ENCODE measurements around the gene CGREF1. TPM values are rescaled to one million over a fixed set of nuclear protein-coding genes. Genes with fewer than 3 reads are reported as not detected.

CGREF1 gene
- total and polyA plus RNA-seq, 7 experiments from 2014 or later: 0.34 to 3.5 (median 0.52) TPM; not detected in 1

DNA sequence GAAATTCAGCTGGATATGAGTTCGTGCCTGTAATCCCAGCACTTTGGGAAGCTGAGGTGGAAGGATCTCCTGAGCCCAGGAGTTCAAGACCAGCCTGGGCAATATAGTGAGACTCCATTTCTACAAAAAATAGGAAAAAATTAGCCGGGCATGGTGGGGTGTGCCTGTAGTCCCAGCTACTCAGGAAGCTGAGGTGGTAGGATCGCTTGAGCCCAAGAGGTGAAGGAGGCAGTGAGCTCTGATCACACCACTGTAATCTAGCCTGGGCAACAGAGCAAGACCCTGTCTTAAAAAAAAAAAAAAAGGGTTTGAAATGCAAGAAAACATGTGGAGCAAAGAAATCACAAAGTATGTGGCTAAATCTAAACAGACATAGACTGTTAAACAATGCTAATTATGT lies 9.8 kb downstream of the CGREF1 start:
- no peaks in the 10 kb centered on the region for H3K27me3 ChIP-seq (ENCODE audit: control insufficient read depth in 2 of 2, insufficient read depth in 2 of 2, low read length in 2 of 2)
- H3K27ac ChIP-seq (ENCODE audit: low read depth, low read length): no peak overlapping the region
- H3K4me1 Mint-ChIP-seq: no peaks in the 10 kb centered on the region
- H3K36me3 ChIP-seq (ENCODE audit: control insufficient read depth in 2 of 3, insufficient read depth in 3 of 3, low read length in 3 of 3): no peaks in the 10 kb centered on the region
- intact Hi-C loops (cut with micrococcal nuclease): no loop called here
- DNase-seq (no peak), ATAC-seq (no peak)
- H3K27me3 Mint-ChIP-seq: peaks cover 0 to 19% (median 4%) of the 10 kb centered on the region in 5 donors
- H3K4me3 Mint-ChIP-seq: no peak overlapping the region
- no peaks in the 10 kb centered on the region for H3K4me1 ChIP-seq (ENCODE audit: control insufficient read depth in 2 of 2, insufficient read depth in 2 of 2, low read length in 2 of 2)
- H3K36me3 Mint-ChIP-seq: no peaks in the 10 kb centered on the region
- CTCF ChIA-PET: interaction anchor here (0.8 kb wide), 1 partner anchor 170 kb away, joined by 4 read pairs; no protein-coding TSS in a partner anchor
- H3K9me3 ChIP-seq (ENCODE audit: control insufficient read depth in 2 of 3, low read length in 3 of 3): no peaks in the 10 kb centered on the region
- POLR2A ChIA-PET: interaction anchor here (0.7 kb wide), 2 partner anchors 32 to 171 kb away, joined by 3 read pairs; no protein-coding TSS in a partner anchor
- H3K4me3 ChIP-seq (ENCODE audit: low read length): no peak overlapping the region
- H3K9me3 Mint-ChIP-seq: no peaks in the 10 kb centered on the region
- no peak overlapping the region for H3K27ac Mint-ChIP-seq

DNA sequence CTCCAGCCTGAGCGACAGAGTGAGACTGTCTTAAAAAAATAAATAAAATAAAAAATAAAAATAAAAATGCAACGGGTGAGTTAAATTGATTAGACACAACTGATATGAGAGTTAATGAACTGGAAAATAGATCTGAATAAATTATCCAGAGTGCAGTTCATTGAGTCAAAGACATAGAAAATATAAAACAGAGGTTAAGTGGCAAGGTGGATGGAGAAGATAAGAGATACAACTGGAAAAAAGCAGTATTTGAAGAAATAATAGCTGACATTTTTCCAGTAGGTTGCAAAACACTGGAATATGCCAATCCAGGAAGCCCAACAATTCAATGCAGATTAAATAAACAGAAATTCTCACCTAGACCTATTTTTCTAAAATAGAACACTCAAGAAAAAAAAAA lies 10.7 kb downstream of the CGREF1 start:
- Histone ChIP-seq H3K36me3 (ENCODE audit: control insufficient read depth in 2 of 3, insufficient read depth in 3 of 3, low read length in 3 of 3) (no peaks in the 10 kb centered on the region), H3K9me3 (ENCODE audit: control insufficient read depth in 2 of 3, low read length in 3 of 3) (no peaks in the 10 kb centered on the region), H3K27me3 (ENCODE audit: control insufficient read depth in 2 of 2, insufficient read depth in 2 of 2, low read length in 2 of 2) (no peaks in the 10 kb centered on the region), H3K27ac (ENCODE audit: low read depth, low read length) (no peak overlapping the region), H3K4me3 (ENCODE audit: low read length) (no peak overlapping the region), H3K4me1 (ENCODE audit: control insufficient read depth in 2 of 2, insufficient read depth in 2 of 2, low read length in 2 of 2) (no peaks in the 10 kb centered on the region)
- intact Hi-C loops (cut with micrococcal nuclease): no loop called here
- ATAC-seq: no peak
- DNase-seq: no peak
- Mint-ChIP-seq H3K4me3 (no peak overlapping the region), H3K27me3 (peaks cover 0 to 21% (median 4%) of the 10 kb centered on the region in 5 donors), H3K4me1 (no peaks in the 10 kb centered on the region), H3K27ac (no peak overlapping the region), H3K9me3 (no peaks in the 10 kb centered on the region), H3K36me3 (no peaks in the 10 kb centered on the region)
- ChIA-PET CTCF (interaction anchor here (0.8 to 1.0 kb wide), 2 partner anchors 9 to 171 kb away, joined by 4 read pairs; no protein-coding TSS in a partner anchor), POLR2A (interaction anchor here (0.7 kb wide), 2 partner anchors 31 to 172 kb away, joined by 3 read pairs; no protein-coding TSS in a partner anchor)

DNA sequence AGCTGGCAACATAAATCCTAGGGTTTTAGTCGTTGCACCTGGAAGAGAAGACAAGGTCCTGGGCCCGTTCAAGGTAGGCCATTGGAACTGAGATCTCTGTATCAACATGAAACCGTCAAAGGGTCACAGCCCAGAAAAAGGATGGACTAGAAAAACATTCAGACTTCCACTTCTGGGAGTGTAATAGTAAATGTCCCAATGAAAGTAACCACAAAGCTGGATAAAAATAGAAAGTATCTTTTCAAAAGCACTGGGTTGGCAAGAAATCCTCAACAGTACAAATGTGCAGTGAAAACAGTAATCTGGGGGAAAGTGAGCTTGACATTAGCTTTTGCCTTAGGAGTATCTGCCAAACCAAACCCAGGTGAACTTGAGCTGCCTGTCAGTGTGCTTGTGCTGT lies 12.9 kb downstream of the CGREF1 start:
- ATAC-seq: no peak
- Histone ChIP-seq H3K27ac (ENCODE audit: low read depth, low read length) (no peak overlapping the region), H3K27me3 (ENCODE audit: control insufficient read depth in 2 of 2, insufficient read depth in 2 of 2, low read length in 2 of 2) (no peaks in the 10 kb centered on the region), H3K4me3 (ENCODE audit: low read length) (no peak overlapping the region), H3K9me3 (ENCODE audit: control insufficient read depth in 2 of 3, low read length in 3 of 3) (no peaks in the 10 kb centered on the region), H3K4me1 (ENCODE audit: control insufficient read depth in 2 of 2, insufficient read depth in 2 of 2, low read length in 2 of 2) (no peaks in the 10 kb centered on the region), H3K36me3 (ENCODE audit: control insufficient read depth in 2 of 3, insufficient read depth in 3 of 3, low read length in 3 of 3) (no peaks in the 10 kb centered on the region)
- intact Hi-C loops (cut with micrococcal nuclease): no loop called here
- no peak overlapping the region for H3K4me3 Mint-ChIP-seq
- H3K9me3 Mint-ChIP-seq: no peaks in the 10 kb centered on the region
- H3K27me3 Mint-ChIP-seq: peaks cover 0 to 21% (median 4%) of the 10 kb centered on the region in 5 donors
- POLR2A ChIA-PET: no interaction called here
- no peaks in the 10 kb centered on the region for H3K36me3 Mint-ChIP-seq
- no peak for DNase-seq
- H3K4me1 Mint-ChIP-seq: no peaks in the 10 kb centered on the region
- CTCF ChIA-PET: no interaction called here
- H3K27ac Mint-ChIP-seq: no peak overlapping the region

DNA sequence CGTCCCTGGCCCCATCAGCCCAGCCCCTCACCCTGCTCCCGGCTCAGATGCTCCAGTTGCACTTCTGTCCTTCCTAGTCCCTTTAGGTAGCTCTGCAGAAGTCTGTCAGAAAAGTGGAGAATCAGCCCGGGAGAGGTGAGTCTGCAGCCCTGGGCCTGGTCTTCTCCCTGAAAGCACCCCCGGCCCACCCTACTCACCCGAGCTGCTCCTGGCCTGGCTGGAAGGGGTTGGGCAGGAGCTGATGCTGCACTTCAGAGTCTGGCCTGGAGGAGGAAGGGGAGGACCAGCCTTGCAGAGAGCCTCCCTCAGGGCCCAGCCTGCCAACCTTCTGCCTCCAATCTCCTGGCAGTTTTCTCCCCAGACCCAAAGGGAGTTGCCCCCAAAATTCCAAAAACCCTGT lies 16.6 kb downstream of the CGREF1 start:
- POLR2A ChIA-PET: no interaction called here
- peaks cover 0 to under 1% (median 0%) of the 10 kb centered on the region in 7 donors for H3K4me1 Mint-ChIP-seq
- intact Hi-C loops (cut with micrococcal nuclease): no loop called here

DNA sequence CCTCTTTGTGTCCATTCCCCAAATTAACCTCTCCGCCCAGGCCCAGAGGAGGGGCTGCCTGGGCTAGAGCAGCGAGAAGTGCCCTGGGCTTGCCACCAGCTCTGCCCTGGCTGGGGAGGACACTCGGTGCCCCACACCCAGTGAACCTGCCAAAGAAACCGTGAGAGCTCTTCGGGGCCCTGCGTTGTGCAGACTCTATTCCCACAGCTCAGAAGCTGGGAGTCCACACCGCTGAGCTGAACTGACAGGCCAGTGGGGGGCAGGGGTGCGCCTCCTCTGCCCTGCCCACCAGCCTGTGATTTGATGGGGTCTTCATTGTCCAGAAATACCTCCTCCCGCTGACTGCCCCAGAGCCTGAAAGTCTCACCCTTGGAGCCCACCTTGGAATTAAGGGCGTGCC lies 18.9 kb downstream of the CGREF1 start:
- H3K4me3 Mint-ChIP-seq: no peak overlapping the region
- ChIA-PET CTCF (interaction anchor here (0.6 to 2.7 kb wide), 5 partner anchors 63 to 203 kb away, joined by 3 to 12 read pairs (median 11); no protein-coding TSS in a partner anchor), POLR2A (no interaction called here)

More for the DNA sequence above, 16.6 kb downstream of the CGREF1 start:
- Histone ChIP-seq H3K4me3 (ENCODE audit: low read length) (no peak overlapping the region), H3K36me3 (ENCODE audit: control insufficient read depth in 2 of 3, insufficient read depth in 3 of 3, low read length in 3 of 3) (no peaks in the 10 kb centered on the region), H3K27me3 (ENCODE audit: control insufficient read depth in 2 of 2, insufficient read depth in 2 of 2, low read length in 2 of 2) (no peaks in the 10 kb centered on the region), H3K27ac (ENCODE audit: low read depth, low read length) (no peak overlapping the region), H3K9me3 (ENCODE audit: control insufficient read depth in 2 of 3, low read length in 3 of 3) (no peaks in the 10 kb centered on the region), H3K4me1 (ENCODE audit: control insufficient read depth in 2 of 2, insufficient read depth in 2 of 2, low read length in 2 of 2) (no peaks in the 10 kb centered on the region)
- Mint-ChIP-seq H3K27ac (no peak overlapping the region), H3K27me3 (peaks cover 0 to 8% (median 4%) of the 10 kb centered on the region in 5 donors), H3K36me3 (no peaks in the 10 kb centered on the region), H3K9me3 (no peaks in the 10 kb centered on the region), H3K4me3 (no peak overlapping the region)
- DNase-seq: no peak
- no peak for ATAC-seq
- CTCF ChIA-PET: interaction anchor here (0.6 to 1.1 kb wide), 3 partner anchors 28 to 201 kb away, joined by 3 to 4 read pairs (median 3); partner anchors contain the start of gene MAPRE3

DNA sequence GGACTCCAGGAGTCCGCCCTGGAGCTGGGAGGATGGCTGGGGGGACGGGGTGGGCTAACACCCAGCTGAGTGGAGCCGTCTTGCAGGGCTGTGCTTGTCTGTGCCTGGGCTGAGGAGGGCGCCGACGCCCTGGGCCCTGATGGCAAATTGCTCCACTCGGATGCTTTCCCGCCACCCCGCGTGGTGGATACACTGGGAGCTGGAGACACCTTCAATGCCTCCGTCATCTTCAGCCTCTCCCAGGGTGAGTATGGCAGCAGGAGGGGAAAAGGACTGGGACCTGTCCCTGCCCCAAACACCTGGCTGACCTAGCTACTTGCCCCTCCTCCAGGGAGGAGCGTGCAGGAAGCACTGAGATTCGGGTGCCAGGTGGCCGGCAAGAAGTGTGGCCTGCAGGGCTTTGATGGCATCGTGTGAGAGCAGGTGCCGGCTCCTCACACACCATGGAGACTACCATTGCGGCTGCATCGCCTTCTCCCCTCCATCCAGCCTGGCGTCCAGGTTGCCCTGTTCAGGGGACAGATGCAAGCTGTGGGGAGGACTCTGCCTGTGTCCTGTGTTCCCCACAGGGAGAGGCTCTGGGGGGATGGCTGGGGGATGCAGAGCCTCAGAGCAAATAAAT lies 19.5 kb downstream of the CGREF1 start:
- Histone ChIP-seq H3K4me3 (ENCODE audit: low read length) (no peak overlapping the region), H3K9me3 (ENCODE audit: control insufficient read depth in 2 of 3, low read length in 3 of 3) (no peaks in the 10 kb centered on the region), H3K27ac (ENCODE audit: low read depth, low read length) (no peak overlapping the region), H3K4me1 (ENCODE audit: control insufficient read depth in 2 of 2, insufficient read depth in 2 of 2, low read length in 2 of 2) (peaks cover 0 to 4% of the 10 kb centered on the region in 2 donors), H3K36me3 (ENCODE audit: control insufficient read depth in 2 of 3, insufficient read depth in 3 of 3, low read length in 3 of 3) (no peaks in the 10 kb centered on the region), H3K27me3 (ENCODE audit: control insufficient read depth in 2 of 2, insufficient read depth in 2 of 2, low read length in 2 of 2) (no peaks in the 10 kb centered on the region)
- ATAC-seq (no peak), DNase-seq (no peak)
- ChIA-PET POLR2A (interaction anchor here (0.6 kb wide), 1 partner anchor 1342 kb away, joined by 3 read pairs; no protein-coding TSS in a partner anchor), CTCF (interaction anchor here (0.6 to 2.7 kb wide), 7 partner anchors 9 to 204 kb away, joined by 3 to 12 read pairs (median 4); no protein-coding TSS in a partner anchor)
- peaks cover 6 to 16% (median 10%) of the 10 kb centered on the region in 7 donors for H3K4me1 Mint-ChIP-seq
- no peak overlapping the region for H3K4me3 Mint-ChIP-seq
- no peaks in the 10 kb centered on the region for H3K9me3 Mint-ChIP-seq
- H3K36me3 Mint-ChIP-seq: no peaks in the 10 kb centered on the region
- no peak overlapping the region for H3K27ac Mint-ChIP-seq
- intact Hi-C loops (cut with micrococcal nuclease): no loop called here
- H3K27me3 Mint-ChIP-seq: peaks cover 0 to 3% (median 0%) of the 10 kb centered on the region in 5 donors

More for the DNA sequence above, 18.9 kb downstream of the CGREF1 start:
- Histone ChIP-seq H3K36me3 (ENCODE audit: control insufficient read depth in 2 of 3, insufficient read depth in 3 of 3, low read length in 3 of 3) (no peaks in the 10 kb centered on the region), H3K27ac (ENCODE audit: low read depth, low read length) (no peak overlapping the region), H3K4me3 (ENCODE audit: low read length) (no peak overlapping the region), H3K9me3 (ENCODE audit: control insufficient read depth in 2 of 3, low read length in 3 of 3) (no peaks in the 10 kb centered on the region), H3K4me1 (ENCODE audit: control insufficient read depth in 2 of 2, insufficient read depth in 2 of 2, low read length in 2 of 2) (peaks cover 0 to 4% of the 10 kb centered on the region in 2 donors), H3K27me3 (ENCODE audit: control insufficient read depth in 2 of 2, insufficient read depth in 2 of 2, low read length in 2 of 2) (no peaks in the 10 kb centered on the region)
- ATAC-seq (no peak), DNase-seq (no peak)
- Mint-ChIP-seq H3K36me3 (no peaks in the 10 kb centered on the region), H3K9me3 (no peaks in the 10 kb centered on the region), H3K4me1 (peaks cover 6 to 16% (median 10%) of the 10 kb centered on the region in 7 donors), H3K27me3 (peaks cover 0 to 4% (median 0%) of the 10 kb centered on the region in 5 donors), H3K27ac (no peak overlapping the region)
- intact Hi-C loops (cut with micrococcal nuclease): no loop called here

Measured in naive thymus-derived CD4-positive, alpha-beta T cell (primary cell).